AG04449 (cell line): ENCODE results near the gene SOHLH2.

Experiments
- CTCF ChIA-PET: fragments of 350-600 bp; formaldehyde crosslinking; extraction: SDS; loops from one replicate; lab custom pipeline; 2021; ENCODE audit warnings: antibody characterized with exemption; lab: Yijun Ruan, JAX
- POLR2A ChIA-PET: fragments of 400-600, 350-600 bp; formaldehyde crosslinking; extraction: SDS; loops from one replicate; lab custom pipeline; 2020; ENCODE audit warnings: antibody characterized with exemption, inconsistent platforms; lab: Yijun Ruan, JAX
- DNase-seq: peaks from one replicate; pipeline ENCODE4 v3.0.0-alpha.2; 2010; ENCODE audit warnings: low read depth, low spot score
- H3K4me3 ChIP-seq: 2 replicates; pipeline ENCODE4 v1.5.1; 2011; ENCODE audit warnings: low read depth, mild to moderate bottlenecking, control low read depth, low read length
- TF ChIP-seq, protein P1 (sequence below): IDR thresholded peaks from one replicate; pipeline ENCODE4 v1.5.1; 2011; ENCODE audit warnings: mild to moderate bottlenecking, moderate library complexity, low read length, control low read depth, inconsistent platforms; ENCODE audit not compliant: insufficient read depth; ENCODE audit errors: missing control alignments

SOHLH2 gene

GRCh38 chr13:36231236-36231635 lies 16.9 kb upstream of the SOHLH2 start:
- ChIA-PET POLR2A (no interaction called here), CTCF (interaction anchor here (1.0 kb wide), 1 partner anchor 252 kb away, joined by 3 read pairs; no protein-coding TSS in a partner anchor)
- no peak for DNase-seq
- TF ChIP-seq, protein P1, sequence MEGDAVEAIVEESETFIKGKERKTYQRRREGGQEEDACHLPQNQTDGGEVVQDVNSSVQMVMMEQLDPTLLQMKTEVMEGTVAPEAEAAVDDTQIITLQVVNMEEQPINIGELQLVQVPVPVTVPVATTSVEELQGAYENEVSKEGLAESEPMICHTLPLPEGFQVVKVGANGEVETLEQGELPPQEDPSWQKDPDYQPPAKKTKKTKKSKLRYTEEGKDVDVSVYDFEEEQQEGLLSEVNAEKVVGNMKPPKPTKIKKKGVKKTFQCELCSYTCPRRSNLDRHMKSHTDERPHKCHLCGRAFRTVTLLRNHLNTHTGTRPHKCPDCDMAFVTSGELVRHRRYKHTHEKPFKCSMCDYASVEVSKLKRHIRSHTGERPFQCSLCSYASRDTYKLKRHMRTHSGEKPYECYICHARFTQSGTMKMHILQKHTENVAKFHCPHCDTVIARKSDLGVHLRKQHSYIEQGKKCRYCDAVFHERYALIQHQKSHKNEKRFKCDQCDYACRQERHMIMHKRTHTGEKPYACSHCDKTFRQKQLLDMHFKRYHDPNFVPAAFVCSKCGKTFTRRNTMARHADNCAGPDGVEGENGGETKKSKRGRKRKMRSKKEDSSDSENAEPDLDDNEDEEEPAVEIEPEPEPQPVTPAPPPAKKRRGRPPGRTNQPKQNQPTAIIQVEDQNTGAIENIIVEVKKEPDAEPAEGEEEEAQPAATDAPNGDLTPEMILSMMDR = no peak
- H3K4me3 ChIP-seq = no peak overlapping the region

DNA sequence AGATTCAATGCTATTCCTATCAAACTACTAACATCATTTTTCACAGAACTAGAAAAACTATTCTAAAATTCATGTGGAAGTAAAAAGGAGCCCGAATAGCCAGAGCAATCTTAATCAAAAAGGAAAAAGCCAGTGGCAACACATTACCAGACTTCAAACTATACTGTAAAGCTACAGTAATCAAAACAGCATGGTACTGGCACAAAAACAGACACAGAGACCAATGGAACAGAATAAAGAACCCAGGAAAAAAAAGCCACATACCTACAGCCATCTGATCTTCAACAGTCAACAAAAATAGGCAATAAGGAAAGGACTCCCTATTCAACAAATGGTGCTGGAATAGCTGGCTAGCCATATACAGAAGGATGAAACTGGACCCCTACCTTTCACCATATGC lies 10.4 kb upstream of the SOHLH2 start:
- CTCF ChIA-PET = no interaction called here

GRCh38 chr13:36219883-36220282 lies 5.5 kb upstream of the SOHLH2 start:
- CTCF ChIA-PET = no interaction called here
- DNase-seq = no peak
- TF ChIP-seq, protein P1 = no peak
- no peak overlapping the region for H3K4me3 ChIP-seq
- POLR2A ChIA-PET = no interaction called here

More for the DNA sequence above, 10.4 kb upstream of the SOHLH2 start:
- no peak for DNase-seq
- no peak overlapping the region for H3K4me3 ChIP-seq
- TF ChIP-seq, protein P1 = no peak
- POLR2A ChIA-PET = no interaction called here

- H3K4me3 ChIP-seq = no peak overlapping the region
- ChIA-PET POLR2A (no interaction called here), CTCF (no interaction called here)
Observed at GRCh38 chr13:36217456-36217855, 3.1 kb upstream of the SOHLH2 start.

DNA sequence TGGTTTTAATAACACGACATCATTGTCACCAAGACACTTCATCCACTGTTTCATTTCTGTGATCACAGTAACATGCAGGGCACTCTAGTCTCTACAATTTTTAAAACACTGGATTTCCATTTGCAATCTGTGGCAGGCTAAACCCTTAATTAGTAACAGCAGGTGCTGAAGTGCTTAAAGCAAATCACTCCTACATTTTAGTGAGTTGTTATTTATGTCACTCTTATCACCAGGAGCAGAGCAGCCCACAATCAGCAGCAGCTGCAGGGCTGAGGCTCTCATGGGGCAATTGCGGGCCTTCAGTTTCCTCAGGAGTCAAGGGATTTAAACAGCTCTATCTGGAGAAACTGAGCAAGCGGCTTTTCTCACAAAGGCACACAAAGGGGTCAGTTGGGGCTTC lies 1.6 kb downstream of the SOHLH2 start:
- POLR2A ChIA-PET = no interaction called here
- CTCF ChIA-PET = interaction anchor here (1.7 kb wide), 1 partner anchor 234 kb away, joined by 4 read pairs; no protein-coding TSS in a partner anchor
- no peak overlapping the region for H3K4me3 ChIP-seq
- TF ChIP-seq, protein P1 = no peak
- DNase-seq = no peak

More at GRCh38 chr13:36217456-36217855, 3.1 kb upstream of the SOHLH2 start:
- DNase-seq = no peak
- TF ChIP-seq, protein P1 = no peak

DNA sequence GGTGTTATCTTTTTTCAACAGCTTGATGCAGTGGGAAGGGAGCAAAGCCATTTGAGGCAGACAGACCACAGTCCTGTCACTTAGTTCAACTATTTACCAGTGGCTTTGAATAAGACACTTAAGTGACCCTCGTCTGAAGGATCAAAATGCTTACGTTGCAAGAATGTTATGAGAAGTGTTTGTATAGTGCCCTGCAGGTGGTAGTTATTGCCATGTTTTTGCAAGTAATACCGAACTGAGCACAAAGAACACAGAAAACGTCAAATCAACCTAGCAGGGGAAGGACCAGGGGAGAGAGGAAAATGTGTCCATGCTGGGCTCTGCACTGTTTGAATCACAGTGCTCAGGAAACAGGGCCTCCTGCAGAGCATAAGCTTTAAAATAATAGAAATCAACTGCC lies 2.8 kb downstream of the SOHLH2 start:
- POLR2A ChIA-PET = no interaction called here
- CTCF ChIA-PET = no interaction called here
- TF ChIP-seq, protein P1 = no peak
- no peak overlapping the region for H3K4me3 ChIP-seq
- no peak for DNase-seq
